Hepatocyte (in vitro differentiated cells): Measurements from ENCODE around the gene SLC16A5. TPM values are rescaled to one million over a fixed set of nuclear protein-coding genes. Genes with fewer than 3 reads are reported as not detected.

Source experiments
- DNase-seq: peaks from one replicate; pipeline ENCODE4 v3.0.0-alpha.2; 2016; ENCODE audit warnings: low spot score
- H2AFZ ChIP-seq: fragments of 200-600 bp; sonication (generic); 2 replicates; pipeline ENCODE4 v1.6.0; 2016; ENCODE audit warnings: antibody characterized with exemption, mild to moderate bottlenecking
- H3K27ac ChIP-seq: fragments of 200-600 bp; sonication (generic); 2 replicates; pipeline ENCODE4 v1.5.1; 2016; ENCODE audit warnings: mild to moderate bottlenecking
- H3K27me3 ChIP-seq: fragments of 200-600 bp; sonication (generic); 2 replicates; pipeline ENCODE4 v1.6.1; 2016
- H3K36me3 ChIP-seq: fragments of 200-600 bp; sonication (generic); replicated peaks from 2 replicates; pipeline ENCODE4 v1.5.1; 2016; ENCODE audit warnings: low read depth; ENCODE audit not compliant: insufficient read depth
- H3K4me1 ChIP-seq: fragments of 200-600 bp; sonication (generic); 2 replicates; pipeline ENCODE4 v1.5.1; 2016; ENCODE audit warnings: mild to moderate bottlenecking, moderate library complexity; ENCODE audit not compliant: insufficient read depth
- H3K4me2 ChIP-seq: fragments of 200-600 bp; sonication (generic); 2 replicates; pipeline ENCODE4 v1.6.0; 2016
- H3K4me3 ChIP-seq: fragments of 200-600 bp; sonication (generic); 2 replicates; pipeline ENCODE4 v1.5.1; 2016; ENCODE audit warnings: mild to moderate bottlenecking
- H3K79me2 ChIP-seq: fragments of 200-600 bp; sonication (generic); 2 replicates; pipeline ENCODE4 v1.6.0; 2017; ENCODE audit warnings: mild to moderate bottlenecking
- H3K9me2 ChIP-seq: fragments of 200-600 bp; sonication (generic); replicated peaks from 2 replicates; pipeline ENCODE4 v1.6.0; 2017; ENCODE audit warnings: mild to moderate bottlenecking; ENCODE audit not compliant: insufficient read depth
- H3K9me3 ChIP-seq: fragments of 200-600 bp; sonication (generic); 2 replicates; pipeline ENCODE4 v1.5.1; 2016; ENCODE audit warnings: low read depth, mild to moderate bottlenecking
- H4K20me1 ChIP-seq: fragments of 200-600 bp; sonication (generic); 2 replicates; pipeline ENCODE4 v1.6.0; 2016; ENCODE audit warnings: mild to moderate bottlenecking; ENCODE audit not compliant: insufficient read depth, poor library complexity, severe bottlenecking
- EZH2 ChIP-seq: fragments of 200-600 bp; sonication (generic); IDR thresholded peaks from 2 replicates; pipeline ENCODE4 v1.6.1; 2016; ENCODE audit warnings: antibody characterized with exemption, mild to moderate bottlenecking, borderline replicate concordance
- EZH2phosphoT487 ChIP-seq: fragments of 200-600 bp; sonication (generic); IDR thresholded peaks from one replicate; pipeline ENCODE4 v1.6.1; 2018; ENCODE audit warnings: antibody characterized with exemption, mild to moderate bottlenecking, low read depth, moderate library complexity; ENCODE audit not compliant: unreplicated experiment, severe bottlenecking
- WGBS: methylation state at CpG from one replicate; pipeline ENCODE4 v1.1.6; 2016; ENCODE audit warnings: low lambda C conversion rate; ENCODE audit errors: missing lambda C conversion rate; 5-methylcytosine and 5-hydroxymethylcytosine counted together
- polyA plus RNA-seq: library from polyadenylated mRNA; unstranded; fragments of >200 nt; fragmentation: Nextera tagmentation; extraction: Ambion mirVana; gene quantifications from 2 replicates; pipeline ENCODE4 v1.2.1, GENCODE V29; 2016
- total RNA-seq: library from RNA; depleted of rRNA; stranded (reverse); fragments of >200 nt; gene quantifications from 2 replicates; pipeline ENCODE4 v1.2.3, GENCODE V29; 2014
- TF ChIP-seq, protein P1 (sequence below): fragments of 200-600 bp; sonication (generic); IDR thresholded peaks from 2 replicates; pipeline ENCODE4 v1.5.1; 2016; ENCODE audit warnings: antibody characterized with exemption, mild to moderate bottlenecking; ENCODE audit not compliant: poor library complexity

Gene SLC16A5
- total and polyA plus RNA-seq, 2 experiments from 2014 or later, result 11.9 to 12.8 TPM

DNA sequence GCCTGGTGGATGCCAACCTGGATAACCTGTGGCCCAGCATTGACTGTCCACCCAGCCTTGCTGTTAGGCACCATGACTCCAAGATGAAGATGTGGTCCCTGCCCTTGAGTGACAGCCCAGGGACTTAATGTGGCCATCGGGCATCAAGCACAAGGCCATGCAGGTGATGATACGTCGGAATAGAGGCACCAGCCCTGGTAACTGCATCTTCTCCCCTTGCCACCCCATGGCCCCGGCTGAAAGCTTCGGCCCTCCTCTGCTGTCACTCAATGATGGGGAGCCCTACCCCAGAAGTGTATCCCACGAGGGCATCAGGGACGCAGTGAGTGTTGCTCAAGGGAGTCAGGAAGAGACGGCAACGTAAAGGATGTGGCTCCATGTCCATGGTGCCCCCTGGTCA is 41.8 kb downstream of the SLC16A5 start:
- TF ChIP-seq EZH2 (no peak), EZH2phosphoT487 (no peak)
- TF ChIP-seq, protein P1, sequence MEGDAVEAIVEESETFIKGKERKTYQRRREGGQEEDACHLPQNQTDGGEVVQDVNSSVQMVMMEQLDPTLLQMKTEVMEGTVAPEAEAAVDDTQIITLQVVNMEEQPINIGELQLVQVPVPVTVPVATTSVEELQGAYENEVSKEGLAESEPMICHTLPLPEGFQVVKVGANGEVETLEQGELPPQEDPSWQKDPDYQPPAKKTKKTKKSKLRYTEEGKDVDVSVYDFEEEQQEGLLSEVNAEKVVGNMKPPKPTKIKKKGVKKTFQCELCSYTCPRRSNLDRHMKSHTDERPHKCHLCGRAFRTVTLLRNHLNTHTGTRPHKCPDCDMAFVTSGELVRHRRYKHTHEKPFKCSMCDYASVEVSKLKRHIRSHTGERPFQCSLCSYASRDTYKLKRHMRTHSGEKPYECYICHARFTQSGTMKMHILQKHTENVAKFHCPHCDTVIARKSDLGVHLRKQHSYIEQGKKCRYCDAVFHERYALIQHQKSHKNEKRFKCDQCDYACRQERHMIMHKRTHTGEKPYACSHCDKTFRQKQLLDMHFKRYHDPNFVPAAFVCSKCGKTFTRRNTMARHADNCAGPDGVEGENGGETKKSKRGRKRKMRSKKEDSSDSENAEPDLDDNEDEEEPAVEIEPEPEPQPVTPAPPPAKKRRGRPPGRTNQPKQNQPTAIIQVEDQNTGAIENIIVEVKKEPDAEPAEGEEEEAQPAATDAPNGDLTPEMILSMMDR, result no peak
- no peak overlapping the region for H3K27ac ChIP-seq
- H3K36me3 ChIP-seq, result no peaks in the 10 kb centered on the region
- no peaks in the 10 kb centered on the region for H3K9me2 ChIP-seq
- H3K4me1 ChIP-seq, result peaks cover 14% of the 10 kb centered on the region
- H3K27me3 ChIP-seq, result no peaks in the 10 kb centered on the region
- H4K20me1 ChIP-seq, result no peaks in the 10 kb centered on the region
- no peak overlapping the region for H2AFZ ChIP-seq
- 95% methylated on average over 9 of the region's 9 CpGs for WGBS
- H3K79me2 ChIP-seq, result peaks cover 19% of the 10 kb centered on the region
- no peak overlapping the region for H3K4me2 ChIP-seq
- DNase-seq, result no peak
- no peaks in the 10 kb centered on the region for H3K9me3 ChIP-seq
- no peak overlapping the region for H3K4me3 ChIP-seq

DNA sequence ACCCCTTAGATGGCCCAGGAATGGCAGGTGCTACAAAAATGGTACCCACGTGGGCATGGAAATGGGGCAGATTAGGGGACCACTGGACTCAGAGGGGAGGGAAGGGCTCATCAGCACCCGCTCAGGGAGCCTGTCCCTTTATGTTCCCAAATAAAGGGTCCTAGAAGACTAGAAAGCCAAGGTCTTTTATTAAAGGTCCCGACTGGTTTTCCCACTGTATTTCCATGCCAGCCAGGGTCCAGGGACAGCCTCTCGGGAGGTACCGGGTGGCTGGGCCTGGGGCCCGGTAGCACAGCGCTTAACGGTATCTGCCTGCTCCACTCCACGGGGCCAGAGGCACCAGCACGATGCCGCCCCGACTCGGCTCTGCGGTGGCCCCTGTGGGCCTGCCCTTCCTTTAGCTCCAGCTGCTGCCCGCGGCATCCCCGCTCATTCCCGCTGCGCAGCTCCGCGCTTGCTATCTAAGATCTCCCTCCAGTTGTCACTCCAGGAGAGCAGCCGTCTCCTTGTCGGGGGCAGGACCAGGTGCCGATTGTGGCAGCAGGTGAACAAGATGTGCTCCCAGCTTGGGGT is 42.4 kb downstream of the SLC16A5 start:
- Histone ChIP-seq H3K9me2 (no peaks in the 10 kb centered on the region), H3K27ac (peak overlapping the region; percentile 93), H2AFZ (no peak overlapping the region), H3K4me1 (peaks cover 8% of the 10 kb centered on the region), H3K79me2 (peaks cover 18% of the 10 kb centered on the region), H3K36me3 (no peaks in the 10 kb centered on the region), H4K20me1 (no peaks in the 10 kb centered on the region), H3K27me3 (no peaks in the 10 kb centered on the region), H3K4me2 (peak overlapping the region; percentile 83), H3K4me3 (no peak overlapping the region), H3K9me3 (no peaks in the 10 kb centered on the region)
- TF ChIP-seq EZH2 (no peak), EZH2phosphoT487 (no peak)
- TF ChIP-seq, protein P1, result no peak
- DNase-seq, result no peak
- 89% methylated on average over 24 of the region's 24 CpGs for WGBS

DNA sequence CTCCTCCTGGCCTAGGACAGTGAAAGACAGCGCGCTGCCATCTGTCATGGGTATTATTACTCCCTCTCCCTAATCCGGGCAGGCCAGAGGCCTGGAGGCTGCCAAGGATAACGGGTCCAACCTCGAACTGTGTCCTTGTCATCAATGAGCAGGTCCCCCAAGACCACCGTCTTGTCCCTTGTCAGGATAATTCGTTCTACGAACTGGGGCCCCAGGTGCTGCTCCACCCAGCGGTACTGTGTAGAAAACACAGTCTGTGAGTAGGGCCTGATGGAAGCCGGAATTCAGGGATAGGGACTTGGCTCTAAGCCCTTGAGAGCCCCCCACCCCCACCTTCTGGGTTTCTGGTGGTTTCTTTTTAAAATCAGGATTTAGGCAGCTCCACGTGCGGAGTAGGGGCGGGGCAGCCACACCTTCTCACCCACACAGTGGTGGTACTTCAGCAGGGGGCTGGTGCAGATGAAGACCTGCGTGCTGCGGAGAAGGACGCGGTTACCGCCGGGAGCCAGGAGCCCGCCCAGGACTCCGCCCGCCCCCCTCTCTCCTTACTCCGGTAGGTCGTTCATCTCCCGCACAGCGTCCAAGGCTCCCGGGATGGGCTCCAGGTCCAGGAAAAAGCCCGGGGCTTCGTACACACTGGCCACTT is 43.0 kb downstream of the SLC16A5 start:
- no peak for TF ChIP-seq EZH2
- no peak for TF ChIP-seq EZH2phosphoT487
- TF ChIP-seq, protein P1, result peak; percentile 64
- H3K9me3 ChIP-seq, result no peaks in the 10 kb centered on the region
- H4K20me1 ChIP-seq, result no peaks in the 10 kb centered on the region
- H3K4me3 ChIP-seq, result peak overlapping the region; percentile 82
- no peaks in the 10 kb centered on the region for H3K9me2 ChIP-seq
- peaks cover 15% of the 10 kb centered on the region for H3K79me2 ChIP-seq
- H2AFZ ChIP-seq, result peak overlapping the region; percentile 31
- peak overlapping the region; percentile 93 for H3K27ac ChIP-seq
- 13% methylated on average over 26 of the region's 29 CpGs for WGBS
- peak; percentile 80 for DNase-seq
- H3K36me3 ChIP-seq, result no peaks in the 10 kb centered on the region
- no peaks in the 10 kb centered on the region for H3K27me3 ChIP-seq
- H3K4me1 ChIP-seq, result peaks cover 7% of the 10 kb centered on the region
- peak overlapping the region; percentile 83 for H3K4me2 ChIP-seq
